T-helper 1 cell (primary cell): ENCODE data around the gene TAF15.
A peak's percentile ranks its signal among the peaks of the same experiment; 100 is the strongest.

Experiments used
- DNase-seq, 5 donors: peaks; one replicate each; pipeline ENCODE4 v3.0.0-alpha.2; 2012 to 2020

The TAF15 gene

DNA sequence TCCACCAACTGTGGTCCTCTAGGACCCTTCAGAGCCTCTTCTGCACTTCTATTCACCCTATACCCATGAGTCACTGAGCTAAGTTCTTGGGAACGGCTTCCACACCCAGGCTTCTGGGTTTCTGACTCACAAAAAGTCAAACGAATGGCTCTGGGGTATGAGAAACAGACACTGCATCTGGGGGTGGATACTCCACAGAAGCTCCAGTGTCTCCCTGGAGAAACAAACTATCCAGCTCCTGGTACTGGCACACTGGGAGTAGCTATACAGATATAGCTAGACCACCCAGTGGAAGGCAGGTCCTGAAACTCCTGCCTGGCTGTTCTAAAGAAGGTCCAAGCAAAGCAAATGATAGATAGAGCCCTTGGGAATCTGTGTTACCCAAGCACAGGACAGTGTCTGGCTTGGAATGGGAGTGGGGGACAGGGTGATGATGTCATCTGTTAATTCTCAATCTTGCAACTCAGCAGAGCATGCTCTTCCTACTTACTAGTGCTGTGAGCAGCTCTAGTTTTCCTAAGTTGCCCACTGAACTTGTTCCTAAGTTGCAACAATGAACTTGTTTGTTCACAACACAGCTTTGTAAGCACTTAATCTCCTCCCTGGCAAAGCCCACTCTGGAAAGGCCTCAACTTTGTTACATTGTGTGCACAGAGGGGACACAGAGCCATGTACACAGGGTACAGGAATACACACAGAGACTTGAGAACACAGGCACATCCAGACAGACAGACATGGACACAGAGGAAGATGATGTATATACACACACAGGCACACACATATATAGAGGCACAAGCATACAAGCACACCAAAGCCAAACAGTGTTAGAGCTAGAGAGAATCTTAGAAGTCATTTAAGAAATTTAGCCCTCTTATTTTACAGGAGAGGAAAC, 20.6 kb upstream of the TAF15 start:
- DNase-seq, result no peak

DNA sequence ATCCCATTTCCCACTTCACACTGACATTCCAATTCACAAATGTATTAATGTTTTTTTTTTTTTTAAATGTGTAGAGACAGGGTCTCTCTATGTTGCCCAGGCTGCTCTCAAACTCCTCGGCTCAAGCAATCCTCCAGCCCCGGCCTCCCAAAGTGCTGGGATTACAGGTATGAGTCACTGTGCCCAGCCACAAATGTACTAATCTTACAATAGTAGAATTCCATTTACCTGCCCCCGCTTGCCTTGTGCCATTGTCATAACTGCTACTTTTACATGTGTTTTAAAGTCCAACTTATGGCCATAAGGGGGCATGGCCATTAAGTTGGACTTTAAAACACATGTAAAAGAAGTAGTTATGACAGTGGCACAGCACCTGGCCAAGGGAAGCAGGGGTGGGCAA, 18.4 kb upstream of the TAF15 start:
- no peak for DNase-seq

GRCh38 chr17:35791681-35792350, 17.5 kb upstream of the TAF15 start:
- no peak for DNase-seq

DNA sequence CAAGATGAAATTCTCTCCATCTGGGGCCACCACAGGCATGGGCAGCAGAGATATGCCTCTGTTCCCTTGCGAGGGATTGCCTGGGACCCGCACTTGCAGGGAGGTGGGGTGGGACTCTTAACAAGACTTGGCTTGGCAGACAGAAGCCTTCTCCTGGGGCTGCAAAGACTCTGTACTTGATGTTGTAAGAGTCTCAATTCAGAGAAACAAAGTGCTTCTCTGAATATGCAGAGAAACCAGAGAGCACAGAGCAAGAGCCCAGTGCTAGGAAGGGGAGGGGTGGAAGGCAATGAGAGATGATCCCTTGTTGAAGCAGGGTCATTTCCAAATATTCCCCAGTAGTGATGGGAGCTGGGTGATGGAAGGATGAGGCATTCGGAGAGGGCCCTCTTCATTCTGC, 16.0 kb upstream of the TAF15 start:
- DNase-seq, result no peak

DNA sequence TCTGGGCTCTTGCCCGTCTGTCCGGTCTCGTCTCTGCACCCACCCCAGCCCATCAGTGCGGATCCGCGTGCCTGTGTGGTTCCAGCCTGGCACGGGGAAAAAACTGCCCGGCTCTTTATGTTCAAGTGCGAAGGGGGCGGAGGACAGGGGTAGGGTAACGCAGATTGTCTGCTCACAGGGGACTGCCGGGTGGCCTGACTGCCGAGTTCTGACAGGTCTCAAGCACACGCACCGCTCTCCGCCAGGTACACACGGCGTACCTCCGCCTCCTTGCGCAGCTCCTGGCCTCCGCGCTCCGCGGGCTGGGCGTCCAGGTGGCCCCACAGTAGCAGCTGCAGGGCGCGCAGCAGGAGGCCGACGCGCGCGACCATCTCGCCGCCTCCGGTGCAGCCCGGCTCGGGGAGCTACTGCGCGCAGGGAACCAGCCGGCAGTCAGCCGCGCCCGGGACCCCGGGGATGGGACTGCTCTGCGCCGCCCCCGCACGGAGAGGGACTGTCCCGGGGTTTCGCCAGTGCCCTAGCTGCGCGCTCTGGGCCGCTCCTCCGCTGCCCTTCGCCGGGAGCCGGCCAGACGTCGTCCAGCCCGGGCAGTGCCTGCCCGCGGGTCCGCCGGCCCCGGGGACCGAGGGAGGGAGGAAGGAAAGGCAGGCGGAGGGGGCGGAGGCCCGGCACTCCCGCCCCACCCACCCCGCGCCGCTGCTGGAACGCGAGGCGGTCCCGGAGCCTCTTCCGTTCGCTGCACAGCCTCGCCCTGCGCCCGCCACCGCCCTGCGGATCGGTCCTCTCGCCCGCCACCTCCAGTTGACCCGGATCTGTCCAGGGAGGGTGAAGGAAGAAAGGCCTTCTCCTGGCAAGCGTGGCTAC, 14.0 kb upstream of the TAF15 start, which contains the start of gene MMP28:
MMP28 (minus strand) TSS at position 635 of the 864 bp plus-strand sequence; CDS start at position 371, 264 bp downstream.
- DNase-seq, result peak in 3 of 5 donors; percentile 10 to 42 (median 23)

DNA sequence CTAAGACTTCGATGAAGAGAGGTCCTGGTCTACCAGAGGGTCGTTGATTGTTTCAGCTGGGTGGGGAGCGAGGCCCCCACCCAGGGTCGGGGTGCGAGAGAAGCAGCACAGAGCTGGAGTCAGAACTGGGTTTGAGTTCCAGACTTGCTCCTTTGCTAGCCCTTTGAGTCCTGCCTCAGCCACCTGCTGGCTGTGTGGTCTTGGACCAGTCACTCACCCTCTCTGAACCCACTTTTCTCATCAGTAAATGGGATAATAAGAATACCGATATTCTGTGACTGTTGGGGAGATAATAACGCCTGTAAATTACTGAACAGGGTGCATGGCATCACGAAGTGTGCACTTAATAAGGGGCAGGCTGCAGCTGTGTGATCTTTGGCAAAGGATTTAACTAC, 13.4 kb upstream of the TAF15 start:
- DNase-seq, result no peak

- DNase-seq, result no peak
Measured at GRCh38 chr17:35796942-35797341, 12.3 kb upstream of the TAF15 start.

DNA sequence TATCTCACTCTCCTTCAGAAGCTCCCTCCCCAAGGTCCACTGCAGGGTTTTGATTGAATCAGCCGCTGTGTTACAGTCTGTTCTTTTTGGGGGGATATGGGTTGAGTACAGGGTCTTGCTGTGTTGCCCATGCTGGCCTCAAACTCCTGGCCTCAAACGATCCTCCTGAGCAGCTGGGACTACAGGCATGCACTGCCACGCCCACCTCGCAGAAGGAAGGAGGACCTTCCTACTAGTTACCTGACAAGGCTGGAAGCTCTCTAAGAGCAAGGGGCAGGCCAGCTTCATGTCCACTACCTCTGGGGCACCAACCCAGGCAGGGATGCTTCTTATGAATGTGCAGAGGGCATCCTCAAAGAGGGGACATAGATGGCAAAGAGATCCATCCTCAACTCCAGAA, 11.9 kb upstream of the TAF15 start:
- no peak for DNase-seq

DNA sequence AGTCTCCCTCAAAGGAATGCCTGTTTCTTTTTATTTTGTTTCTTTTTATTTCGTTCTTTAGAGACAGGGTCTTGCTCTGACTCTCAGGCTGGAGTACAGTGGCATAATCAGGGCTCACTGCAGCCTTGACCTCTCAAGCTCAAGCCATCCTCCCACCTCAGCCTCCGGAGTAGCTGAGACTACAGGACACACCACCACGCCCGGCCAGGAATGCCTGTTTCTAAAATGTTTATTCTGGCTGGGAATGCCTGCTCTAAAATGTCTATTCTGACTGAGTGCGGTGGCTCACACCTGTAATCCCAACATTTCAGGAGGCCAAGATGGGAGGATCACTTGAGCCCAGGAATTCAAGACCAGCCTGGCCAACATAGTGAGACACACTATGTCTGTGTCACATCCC, 11.4 kb upstream of the TAF15 start:
- no peak for DNase-seq

- no peak for DNase-seq
Measured at GRCh38 chr17:35799942-35800341, 9.3 kb upstream of the TAF15 start.

- peak in 1 of 5 donors; percentile 8 for DNase-seq
Measured at GRCh38 chr17:35801583-35802224, 7.6 kb upstream of the TAF15 start.

- peak in 2 of 5 donors; percentile 32 to 84 for DNase-seq
Measured at GRCh38 chr17:35804658-35805192, 4.6 kb upstream of the TAF15 start.

DNA sequence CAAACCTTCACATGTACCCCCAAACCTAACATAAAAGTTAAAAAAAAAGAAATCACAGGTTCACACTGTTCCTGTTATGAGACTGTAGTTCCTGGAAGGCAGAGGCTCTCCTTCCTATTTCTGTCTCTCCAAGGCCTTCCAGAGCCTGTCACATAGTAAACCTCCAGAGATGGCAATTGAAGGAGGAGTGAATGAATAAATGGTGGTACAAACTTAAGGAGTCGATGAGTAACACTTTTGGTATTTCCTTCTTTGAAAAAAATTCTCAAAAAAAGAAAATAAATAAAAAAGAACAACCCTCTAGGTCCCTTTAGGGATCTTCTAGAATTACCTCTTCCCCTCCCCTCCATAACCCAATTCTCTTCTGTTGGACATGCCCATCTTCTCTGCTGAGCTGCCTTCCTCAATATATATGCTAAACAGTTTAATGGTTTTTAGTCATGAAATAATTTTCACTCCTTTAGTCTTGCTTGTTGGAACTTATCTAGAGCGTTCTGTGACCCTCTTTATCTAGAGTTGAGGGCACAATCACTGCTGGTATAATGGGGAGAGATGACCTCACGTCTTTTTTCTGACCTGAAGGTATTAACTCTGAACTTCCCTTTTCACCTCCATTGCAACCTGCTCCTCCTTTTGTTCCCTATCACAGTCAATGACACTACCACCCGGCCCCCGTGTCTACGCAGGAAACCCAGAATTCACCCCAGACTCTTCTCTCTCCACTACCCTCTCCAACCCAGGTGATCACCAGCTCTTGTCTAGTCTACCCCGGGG, 1.7 kb upstream of the TAF15 start:
- no peak for DNase-seq

- DNase-seq, result no peak
Measured at GRCh38 chr17:35808240-35808961, 883 bp upstream of the TAF15 start.

DNA sequence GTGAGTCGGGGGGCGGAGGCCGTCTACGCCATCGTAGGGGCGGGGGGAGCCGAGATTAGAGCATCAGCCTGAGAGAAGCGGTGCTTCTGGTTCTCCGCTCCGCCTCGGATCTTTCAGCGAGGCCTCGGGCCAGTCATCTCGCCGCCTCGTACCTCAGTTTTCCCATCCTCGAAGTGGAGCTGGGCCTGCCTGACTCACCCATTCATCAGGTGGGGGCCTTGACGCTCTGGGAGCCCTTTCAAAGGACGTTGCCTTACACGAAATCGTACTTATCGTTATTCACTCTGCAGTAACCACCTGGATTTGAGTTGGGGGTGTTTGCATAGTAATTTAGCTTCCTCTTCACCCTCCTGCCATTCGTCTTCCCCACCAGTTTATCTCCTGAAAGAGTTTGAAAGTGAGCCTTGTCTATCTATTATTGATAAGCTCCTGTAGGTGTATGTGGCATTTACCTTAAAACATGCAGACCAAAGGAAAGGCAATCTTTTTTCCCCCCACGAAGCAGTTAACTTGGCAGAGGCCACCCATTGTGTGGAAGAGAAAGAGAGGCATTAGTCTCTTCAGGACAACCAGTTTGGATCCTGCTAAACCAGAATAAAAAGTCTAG, 674 bp downstream of the TAF15 start:
- DNase-seq, result no peak

GRCh38 chr17:35811759-35812158, 2.5 kb downstream of the TAF15 start:
- DNase-seq, result no peak

- DNase-seq, result no peak
Measured at GRCh38 chr17:35812456-35812855, 3.2 kb downstream of the TAF15 start.

GRCh38 chr17:35816723-35817122, 7.4 kb downstream of the TAF15 start:
- no peak for DNase-seq

DNA sequence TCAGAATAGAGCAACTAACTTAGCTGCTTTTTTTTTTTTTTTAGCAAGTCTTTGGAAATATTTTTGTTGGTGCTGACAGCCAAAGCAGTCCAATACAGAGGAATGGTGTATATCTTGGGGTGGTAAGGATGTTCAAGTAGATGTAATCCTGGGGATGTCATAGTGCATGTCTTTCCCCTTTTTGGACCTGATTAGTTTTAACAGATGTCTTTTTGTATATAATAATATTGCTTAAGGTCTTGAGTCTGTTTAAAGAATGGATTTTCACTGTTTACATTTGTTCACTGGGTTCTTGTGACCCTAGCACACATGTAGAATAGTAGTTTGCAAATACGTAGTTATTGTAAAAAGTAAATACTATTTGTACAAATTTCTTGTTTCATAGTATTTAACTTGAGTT, 7.9 kb downstream of the TAF15 start:
- no peak for DNase-seq

GRCh38 chr17:35819455-35819854, 10.2 kb downstream of the TAF15 start:
- DNase-seq, result no peak
